ENCODE results near the gene TOR1B.
"Not testable (repeated sequence)": the region's sequence is repeated elsewhere in the genome, so short reads cannot be mapped to it uniquely, and the experiment has no call there.

The TOR1B gene

DNA sequence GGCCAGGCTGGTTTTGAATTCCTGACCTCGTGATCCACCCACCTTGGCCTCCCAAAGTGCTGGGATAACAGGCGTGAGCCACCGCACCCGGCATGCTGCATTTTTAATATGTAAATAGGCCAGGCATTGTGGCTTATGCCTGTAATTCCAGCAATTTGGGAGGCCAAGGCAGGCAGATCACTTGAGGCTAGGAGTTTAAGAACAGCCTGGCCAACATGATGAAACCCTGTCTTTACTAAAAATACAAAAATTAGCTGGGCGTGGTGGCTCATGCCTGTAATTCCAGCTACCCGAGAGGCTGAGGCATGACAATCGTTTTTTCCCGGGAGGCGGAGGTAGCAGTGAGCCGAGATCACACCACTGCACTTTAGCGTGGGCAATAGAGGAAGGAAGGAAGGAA, 18.0 kb upstream of the TOR1B start:
- H3K9me3 Mint-ChIP-seq: not testable (repeated sequence)

GRCh38 chr9:129785866-129786265, 17.1 kb upstream of the TOR1B start:
- Mint-ChIP-seq H3K27ac (no peak overlapping the region), H3K9me3 (no peaks in the 10 kb centered on the region), H3K36me3 (ENCODE audit: low read depth) (no peaks in the 10 kb centered on the region), H3K27me3 (peaks cover 5% of the 10 kb centered on the region), H3K4me1 (ENCODE audit: low read depth) (peaks cover 14% of the 10 kb centered on the region), H3K4me3 (no peak overlapping the region)

More for the DNA sequence above, 18.0 kb upstream of the TOR1B start:
- H3K27me3 Mint-ChIP-seq; H3K4me3 Mint-ChIP-seq; H3K36me3 Mint-ChIP-seq (ENCODE audit: low read depth); H3K27ac Mint-ChIP-seq: not testable (repeated sequence)
- H3K4me1 Mint-ChIP-seq (ENCODE audit: low read depth): peaks cover 13% of the 10 kb centered on the region

GRCh38 chr9:129786481-129786880, 16.5 kb upstream of the TOR1B start:
- H3K4me3 Mint-ChIP-seq: no peak overlapping the region
- H3K27me3 Mint-ChIP-seq: peaks cover 5% of the 10 kb centered on the region
- H3K4me1 Mint-ChIP-seq (ENCODE audit: low read depth): peaks cover 10% of the 10 kb centered on the region
- no peaks in the 10 kb centered on the region for H3K36me3 Mint-ChIP-seq (ENCODE audit: low read depth)
- no peaks in the 10 kb centered on the region for H3K9me3 Mint-ChIP-seq
- H3K27ac Mint-ChIP-seq: no peak overlapping the region

DNA sequence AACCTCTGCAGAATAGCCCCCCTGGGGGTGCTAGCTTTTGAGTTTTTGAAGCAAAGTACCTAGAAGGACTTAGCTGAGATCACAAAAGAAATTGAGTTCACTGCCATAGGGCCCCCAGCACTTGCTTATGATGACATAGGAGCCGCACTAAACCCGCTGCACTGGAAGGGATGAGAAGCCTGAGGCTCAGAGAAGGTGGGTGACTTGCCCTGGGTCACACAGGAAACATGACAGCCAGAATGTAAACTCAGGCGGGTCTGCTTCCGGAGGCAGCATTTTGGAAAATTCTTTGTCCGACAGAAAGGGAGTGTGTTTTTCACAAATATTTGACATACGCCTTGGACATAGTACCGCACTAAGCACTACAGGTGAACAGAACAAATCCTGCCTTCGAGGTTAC, 8.4 kb upstream of the TOR1B start:
- Mint-ChIP-seq H3K9me3 (no peaks in the 10 kb centered on the region), H3K27ac (no peak overlapping the region), H3K4me3 (no peak overlapping the region), H3K36me3 (ENCODE audit: low read depth) (no peaks in the 10 kb centered on the region), H3K4me1 (ENCODE audit: low read depth) (peaks cover 6% of the 10 kb centered on the region), H3K27me3 (no peaks in the 10 kb centered on the region)

DNA sequence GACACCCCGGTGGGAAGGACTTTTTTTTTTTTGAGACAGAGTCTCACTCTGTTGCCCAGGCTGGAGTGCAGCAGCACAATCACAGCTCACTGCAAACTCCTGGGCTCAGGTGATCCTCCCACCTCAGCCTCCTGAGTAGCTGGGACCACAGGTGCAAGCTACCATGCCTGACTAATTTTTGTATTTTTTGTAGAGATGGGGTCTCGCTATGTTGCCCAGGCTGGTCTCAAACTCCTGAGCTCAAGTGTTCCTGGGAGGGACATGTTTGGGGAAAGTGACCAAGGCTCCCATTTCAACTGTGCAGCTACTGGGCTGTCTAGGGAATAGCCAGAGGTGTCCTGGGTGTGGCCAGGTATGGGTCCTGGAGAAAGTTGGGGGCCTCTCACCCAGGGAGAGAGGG, 7.0 kb upstream of the TOR1B start:
- not testable (repeated sequence) for H3K4me1 Mint-ChIP-seq (ENCODE audit: low read depth); H3K36me3 Mint-ChIP-seq (ENCODE audit: low read depth); H3K4me3 Mint-ChIP-seq; H3K27me3 Mint-ChIP-seq; H3K27ac Mint-ChIP-seq; H3K9me3 Mint-ChIP-seq

DNA sequence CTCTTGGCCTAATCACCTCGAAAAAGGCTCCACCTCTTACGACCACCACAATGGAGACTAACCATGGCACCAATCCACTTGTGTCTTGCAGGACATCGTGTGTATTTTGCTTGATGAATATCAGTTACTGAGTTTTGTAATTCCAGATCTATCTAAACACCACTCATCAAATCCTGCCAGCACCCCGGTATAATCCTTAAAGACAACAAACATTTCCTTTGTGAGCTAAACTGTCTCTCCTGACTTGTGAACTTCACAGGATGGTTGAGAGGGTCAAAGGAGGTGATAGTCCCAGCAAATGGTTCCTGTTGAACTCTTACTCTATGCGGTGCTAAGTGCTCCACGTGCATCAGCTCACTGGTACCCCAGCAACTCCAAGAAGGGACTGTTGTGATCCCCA, 4.0 kb upstream of the TOR1B start:
- Mint-ChIP-seq H3K4me3 (no peak overlapping the region), H3K27me3 (no peaks in the 10 kb centered on the region), H3K27ac (no peak overlapping the region), H3K9me3 (no peaks in the 10 kb centered on the region), H3K4me1 (ENCODE audit: low read depth) (peaks cover 5% of the 10 kb centered on the region), H3K36me3 (ENCODE audit: low read depth) (no peaks in the 10 kb centered on the region)

DNA sequence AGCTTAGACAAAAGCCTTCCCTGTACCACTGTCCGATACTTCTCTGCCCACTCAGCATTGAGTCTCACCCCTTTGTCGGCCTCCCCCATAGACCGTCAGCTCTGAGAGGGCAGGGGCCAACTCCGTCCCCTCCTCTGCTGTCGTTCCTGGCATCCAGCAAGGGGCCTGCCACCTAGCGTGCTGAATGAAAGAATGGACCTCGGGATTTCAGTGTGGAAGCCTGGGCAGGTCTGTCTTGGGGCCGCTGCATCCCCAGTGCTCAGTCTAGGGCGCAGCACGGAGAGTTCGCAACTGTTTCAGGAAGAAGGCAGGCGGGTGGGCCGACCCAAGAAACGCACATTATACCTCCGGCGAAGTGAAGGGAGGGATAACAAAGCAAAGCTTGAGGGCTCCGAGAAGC, 1.5 kb upstream of the TOR1B start:
- Mint-ChIP-seq H3K4me3 (peak overlapping the region; percentile 20), H3K4me1 (ENCODE audit: low read depth) (peaks cover 25% of the 10 kb centered on the region), H3K36me3 (ENCODE audit: low read depth) (peaks cover 18% of the 10 kb centered on the region), H3K27me3 (no peaks in the 10 kb centered on the region), H3K9me3 (no peaks in the 10 kb centered on the region), H3K27ac (no peak overlapping the region)

DNA sequence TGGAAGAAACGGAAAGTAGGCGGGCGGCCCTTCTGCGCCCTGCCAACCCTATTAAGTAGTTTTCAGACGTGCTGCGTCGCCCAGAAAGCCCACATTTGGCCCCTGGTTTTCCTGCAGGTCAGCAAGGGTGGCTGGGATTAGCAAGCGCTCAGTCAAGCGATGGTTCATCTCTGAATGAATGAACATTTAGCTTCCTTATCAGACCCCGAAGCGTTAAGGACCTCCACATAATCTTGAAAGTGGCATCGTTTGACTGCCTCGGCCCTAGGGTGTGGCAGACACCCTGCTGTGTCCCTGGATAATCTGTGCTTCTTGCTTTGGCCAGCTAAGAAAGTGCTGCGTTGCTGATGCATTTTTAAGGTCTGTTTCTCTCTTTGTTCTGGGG, 684 bp downstream of the TOR1B start:
- no peaks in the 10 kb centered on the region for H3K9me3 Mint-ChIP-seq
- H3K27ac Mint-ChIP-seq: peak overlapping the region; percentile 43
- H3K36me3 Mint-ChIP-seq (ENCODE audit: low read depth): peaks cover 27% of the 10 kb centered on the region
- H3K27me3 Mint-ChIP-seq: no peaks in the 10 kb centered on the region
- peak overlapping the region; percentile 82 for H3K4me3 Mint-ChIP-seq
- H3K4me1 Mint-ChIP-seq (ENCODE audit: low read depth): peaks cover 31% of the 10 kb centered on the region

GRCh38 chr9:129806061-129806460, 3.1 kb downstream of the TOR1B start:
- Mint-ChIP-seq H3K27ac (peak overlapping the region; percentile 71), H3K36me3 (ENCODE audit: low read depth) (peaks cover 50% of the 10 kb centered on the region), H3K4me1 (ENCODE audit: low read depth) (peaks cover 31% of the 10 kb centered on the region), H3K4me3 (no peak overlapping the region), H3K27me3 (no peaks in the 10 kb centered on the region), H3K9me3 (no peaks in the 10 kb centered on the region)

- H3K4me3 Mint-ChIP-seq: no peak overlapping the region
- H3K4me1 Mint-ChIP-seq (ENCODE audit: low read depth): peaks cover 27% of the 10 kb centered on the region
- H3K27me3 Mint-ChIP-seq: no peaks in the 10 kb centered on the region
- no peak overlapping the region for H3K27ac Mint-ChIP-seq
- no peaks in the 10 kb centered on the region for H3K9me3 Mint-ChIP-seq
- peaks cover 69% of the 10 kb centered on the region for H3K36me3 Mint-ChIP-seq (ENCODE audit: low read depth)
Measured at GRCh38 chr9:129809346-129809745, 6.4 kb downstream of the TOR1B start.

GRCh38 chr9:129810116-129810515, 7.1 kb downstream of the TOR1B start:
- Mint-ChIP-seq H3K27me3 (no peaks in the 10 kb centered on the region), H3K9me3 (no peaks in the 10 kb centered on the region), H3K27ac (no peak overlapping the region), H3K4me1 (ENCODE audit: low read depth) (peaks cover 27% of the 10 kb centered on the region), H3K36me3 (ENCODE audit: low read depth) (peaks cover 71% of the 10 kb centered on the region), H3K4me3 (no peak overlapping the region)

- no peaks in the 10 kb centered on the region for H3K9me3 Mint-ChIP-seq
- H3K27me3 Mint-ChIP-seq: no peaks in the 10 kb centered on the region
- H3K27ac Mint-ChIP-seq: no peak overlapping the region
- peaks cover 22% of the 10 kb centered on the region for H3K4me1 Mint-ChIP-seq (ENCODE audit: low read depth)
- H3K4me3 Mint-ChIP-seq: no peak overlapping the region
- peaks cover 72% of the 10 kb centered on the region for H3K36me3 Mint-ChIP-seq (ENCODE audit: low read depth)
Measured at GRCh38 chr9:129810788-129811187, 7.8 kb downstream of the TOR1B start.

DNA sequence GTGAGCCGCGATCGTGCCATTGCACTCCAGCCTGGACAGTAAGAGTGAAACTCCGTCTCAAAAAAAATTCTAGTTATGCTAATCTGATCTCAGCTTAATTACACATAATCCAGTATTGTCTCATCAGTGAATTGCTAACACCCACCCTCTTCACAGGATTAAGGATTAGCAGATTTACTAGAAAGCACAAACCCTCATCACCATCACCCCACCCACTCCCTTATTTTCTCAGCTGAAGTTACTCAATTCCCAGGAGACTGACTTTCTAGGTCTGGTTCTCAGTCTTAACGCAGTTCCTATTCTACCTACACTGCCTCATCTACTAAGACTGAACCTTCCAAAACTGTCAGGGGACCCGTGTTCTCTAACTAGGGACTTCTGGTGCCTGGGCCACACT, 9.0 kb downstream of the TOR1B start:
- Mint-ChIP-seq H3K4me3 (no peak overlapping the region), H3K9me3 (no peaks in the 10 kb centered on the region), H3K27me3 (no peaks in the 10 kb centered on the region), H3K4me1 (ENCODE audit: low read depth) (peaks cover 13% of the 10 kb centered on the region), H3K27ac (peak overlapping the region; percentile 43), H3K36me3 (ENCODE audit: low read depth) (peaks cover 75% of the 10 kb centered on the region)

DNA sequence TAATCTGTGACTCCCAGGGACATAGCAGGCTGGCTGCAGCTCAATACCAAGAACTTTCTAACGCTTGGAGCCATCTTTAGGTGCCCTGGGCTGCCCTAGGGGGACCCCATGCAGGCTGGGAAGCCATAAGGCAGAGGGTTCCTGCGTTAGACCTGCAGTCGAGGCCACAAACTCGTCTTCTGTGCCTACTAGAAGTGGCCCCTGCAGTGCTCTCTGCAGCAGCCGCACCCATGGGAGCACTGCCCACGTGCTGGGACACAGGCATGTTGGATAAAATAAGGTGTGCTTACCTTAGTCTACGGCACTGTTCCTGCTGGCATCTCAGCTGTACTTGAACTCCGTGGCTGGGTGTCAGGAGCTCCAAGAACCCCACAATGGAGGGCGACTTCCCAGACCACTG, 9.4 kb downstream of the TOR1B start:
- H3K36me3 Mint-ChIP-seq (ENCODE audit: low read depth): peaks cover 72% of the 10 kb centered on the region

DNA sequence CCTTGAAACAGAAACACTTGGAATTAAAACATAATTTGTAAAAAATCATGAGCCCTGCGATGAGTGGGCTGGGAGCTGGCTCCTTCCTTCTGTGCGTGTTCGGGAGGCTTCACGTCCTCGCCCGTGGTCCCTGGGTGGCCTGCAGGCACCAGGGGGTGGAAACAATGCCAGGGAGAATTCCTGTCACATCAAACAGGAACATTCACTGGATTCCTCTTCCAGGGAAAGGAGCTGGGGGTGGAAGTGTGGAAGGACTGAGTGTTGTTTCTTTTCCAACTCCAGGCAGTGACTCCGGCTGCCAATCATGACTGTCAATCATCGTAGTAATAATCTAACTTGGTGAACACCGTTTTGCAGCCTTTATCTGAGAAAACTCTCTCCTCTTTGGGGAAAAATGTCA, 10.7 kb downstream of the TOR1B start:
- Mint-ChIP-seq H3K4me3 (no peak overlapping the region), H3K9me3 (no peaks in the 10 kb centered on the region), H3K27ac (no peak overlapping the region), H3K4me1 (ENCODE audit: low read depth) (peaks cover 8% of the 10 kb centered on the region), H3K36me3 (ENCODE audit: low read depth) (peaks cover 76% of the 10 kb centered on the region), H3K27me3 (no peaks in the 10 kb centered on the region)

More for the DNA sequence above, 9.4 kb downstream of the TOR1B start:
- H3K4me1 Mint-ChIP-seq (ENCODE audit: low read depth): peaks cover 8% of the 10 kb centered on the region
- H3K27me3 Mint-ChIP-seq: no peaks in the 10 kb centered on the region
- H3K4me3 Mint-ChIP-seq: no peak overlapping the region
- peak overlapping the region; percentile 43 for H3K27ac Mint-ChIP-seq
- H3K9me3 Mint-ChIP-seq: no peaks in the 10 kb centered on the region

- no peaks in the 10 kb centered on the region for H3K9me3 Mint-ChIP-seq
- H3K27ac Mint-ChIP-seq: no peak overlapping the region
- peaks cover 73% of the 10 kb centered on the region for H3K36me3 Mint-ChIP-seq (ENCODE audit: low read depth)
- H3K4me3 Mint-ChIP-seq: no peak overlapping the region
- H3K4me1 Mint-ChIP-seq (ENCODE audit: low read depth): peaks cover 8% of the 10 kb centered on the region
- no peaks in the 10 kb centered on the region for H3K27me3 Mint-ChIP-seq
Measured at GRCh38 chr9:129814432-129815223, 11.6 kb downstream of the TOR1B start.

All from stimulated activated naive CD8-positive, alpha-beta T cell treated with anti-CD3 and anti-CD28 coated beads, Interleukin-15, Interleukin-2, amounts not matched to agents 100 ng/mL and 50 ng/mL, for 24 hours (primary cell).